WTC11 (cell line): Measurements from ENCODE around the gene SLC25A30. TPM values are rescaled to one million over a fixed set of nuclear protein-coding genes. Genes with fewer than 3 reads are reported as not detected.

Source experiments
- ATAC-seq: fragments of 200-7000 bp; cut with Tn5 transposase; 2 replicates; pipeline ENCODE4 v1.10.0; 2021; ENCODE audit warnings: mild to moderate bottlenecking, moderate library complexity
- CTCF ChIA-PET: fragments of 300-600 bp; sonication (Branson Sonifier 250); formaldehyde crosslinking; loops from one replicate; lab custom pipeline; 2021; ENCODE audit warnings: antibody characterized with exemption; lab: Charles Lee
- POLR2A ChIA-PET: fragments of 350-600 bp; sonication (Branson Sonifier 250); formaldehyde crosslinking; loops from one replicate; lab custom pipeline; 2021; ENCODE audit warnings: antibody characterized with exemption; lab: Charles Lee
- DNase-seq: peaks from one replicate; pipeline ENCODE4 v3.0.0; 2021; ENCODE audit warnings: low spot score
- H3K27ac Mint-ChIP-seq: 2 replicates; pipeline ENCODE4 v1.8.0; 2021; ENCODE audit warnings: mixed read lengths
- H3K27me3 Mint-ChIP-seq: 2 replicates; pipeline ENCODE4 v1.8.0; 2021; ENCODE audit warnings: low read depth, mild to moderate bottlenecking, moderate library complexity, mixed read lengths
- H3K36me3 Mint-ChIP-seq: 2 replicates; pipeline ENCODE4 v1.8.0; 2021; ENCODE audit warnings: mixed read lengths
- H3K4me1 Mint-ChIP-seq: 2 replicates; pipeline ENCODE4 v1.8.0; 2022; ENCODE audit warnings: mixed read lengths
- H3K4me3 Mint-ChIP-seq: 2 replicates; pipeline ENCODE4 v1.8.0; 2021; ENCODE audit warnings: mild to moderate bottlenecking, moderate library complexity, mixed read lengths
- H3K9me3 Mint-ChIP-seq: 2 replicates; pipeline ENCODE4 v1.8.0; 2021; ENCODE audit warnings: mixed read lengths
- CREB1 ChIP-seq: sonication (generic); formaldehyde crosslinking; IDR thresholded peaks from 2 replicates; pipeline ENCODE4 v1.8.0; 2023; ENCODE audit warnings: mild to moderate bottlenecking, missing genetic modification reagents
- FOXK1 ChIP-seq: sonication (generic); formaldehyde crosslinking; IDR thresholded peaks from 2 replicates; pipeline ENCODE4 v1.8.0; 2022; ENCODE audit warnings: mild to moderate bottlenecking, moderate library complexity, missing genetic modification reagents
- JUN ChIP-seq: sonication (generic); formaldehyde crosslinking; IDR thresholded peaks from 2 replicates; pipeline ENCODE4 v1.8.0; 2023; ENCODE audit warnings: mild to moderate bottlenecking, missing genetic modification reagents
- KAT7 ChIP-seq: sonication (generic); formaldehyde crosslinking; IDR thresholded peaks from 2 replicates; pipeline ENCODE4 v1.8.1; 2023; ENCODE audit warnings: missing genetic modification reagents, mild to moderate bottlenecking, borderline replicate concordance
- NR1H2 ChIP-seq: sonication (generic); formaldehyde crosslinking; IDR thresholded peaks from 2 replicates; pipeline ENCODE4 v1.9.0; 2021; ENCODE audit warnings: mild to moderate bottlenecking, moderate library complexity, missing genetic modification reagents
- NR2C2 ChIP-seq: sonication (generic); formaldehyde crosslinking; IDR thresholded peaks from 2 replicates; pipeline ENCODE4 v1.8.0; 2022; ENCODE audit warnings: mild to moderate bottlenecking, missing genetic modification reagents
- OVOL2 ChIP-seq: fragments of 250-450 bp; sonication (Bioruptor Pico); IDR thresholded peaks from 2 replicates; pipeline ENCODE4 v1.9.0; 2021; ENCODE audit warnings: mild to moderate bottlenecking, borderline replicate concordance
- RORB ChIP-seq: fragments of 250-450 bp; sonication (Bioruptor Pico); IDR thresholded peaks from 2 replicates; pipeline ENCODE4 v1.9.0; 2021; ENCODE audit warnings: mild to moderate bottlenecking
- TCF7 ChIP-seq: sonication (generic); formaldehyde crosslinking; IDR thresholded peaks from 2 replicates; pipeline ENCODE4 v1.8.0; 2022; ENCODE audit warnings: mild to moderate bottlenecking, low read depth, missing genetic modification reagents, moderate library complexity
- ZNF263 ChIP-seq: sonication (generic); formaldehyde crosslinking; IDR thresholded peaks from 2 replicates; pipeline ENCODE4 v1.8.1; 2022; ENCODE audit warnings: low read depth, mild to moderate bottlenecking, moderate library complexity, missing genetic modification reagents
- total RNA-seq: library from RNA; stranded (reverse); gene quantifications from 3 replicates; pipeline ENCODE4 v1.2.3, GENCODE V29; 2021
- TF ChIP-seq, protein P1 (sequence below): sonication (generic); formaldehyde crosslinking; IDR thresholded peaks from 2 replicates; pipeline ENCODE4 v1.8.0; 2022; ENCODE audit warnings: mild to moderate bottlenecking, missing genetic modification reagents
- TF ChIP-seq, protein P2 (sequence below): sonication (generic); formaldehyde crosslinking; IDR thresholded peaks from 2 replicates; pipeline ENCODE4 v1.8.1; 2022; ENCODE audit warnings: missing genetic modification reagents, borderline replicate concordance
- TF ChIP-seq, protein P3 (sequence below): sonication (generic); formaldehyde crosslinking; IDR thresholded peaks from 2 replicates; pipeline ENCODE4 v1.8.0; 2022; ENCODE audit warnings: missing genetic modification reagents
- TF ChIP-seq, protein P4 (sequence below): sonication (generic); formaldehyde crosslinking; IDR thresholded peaks from 2 replicates; pipeline ENCODE4 v1.8.1; 2023; ENCODE audit warnings: mild to moderate bottlenecking, missing genetic modification reagents
- TF ChIP-seq, protein P5 (sequence below): sonication (generic); formaldehyde crosslinking; IDR thresholded peaks from 2 replicates; pipeline ENCODE4 v1.8.0; 2023; ENCODE audit warnings: missing genetic modification reagents
- TF ChIP-seq, protein P6 (sequence below): sonication (generic); formaldehyde crosslinking; conservative IDR thresholded peaks from 2 replicates; pipeline ENCODE4 v1.8.1; 2023; ENCODE audit warnings: mild to moderate bottlenecking, low read depth, missing genetic modification reagents, moderate library complexity
- TF ChIP-seq, protein P7 (sequence below): sonication (generic); formaldehyde crosslinking; IDR thresholded peaks from 2 replicates; pipeline ENCODE4 v1.8.1; 2023; ENCODE audit warnings: mild to moderate bottlenecking, moderate library complexity, missing genetic modification reagents

Gene SLC25A30
- total RNA-seq, 1 experiment from 2014 or later: 8.2 TPM

DNA sequence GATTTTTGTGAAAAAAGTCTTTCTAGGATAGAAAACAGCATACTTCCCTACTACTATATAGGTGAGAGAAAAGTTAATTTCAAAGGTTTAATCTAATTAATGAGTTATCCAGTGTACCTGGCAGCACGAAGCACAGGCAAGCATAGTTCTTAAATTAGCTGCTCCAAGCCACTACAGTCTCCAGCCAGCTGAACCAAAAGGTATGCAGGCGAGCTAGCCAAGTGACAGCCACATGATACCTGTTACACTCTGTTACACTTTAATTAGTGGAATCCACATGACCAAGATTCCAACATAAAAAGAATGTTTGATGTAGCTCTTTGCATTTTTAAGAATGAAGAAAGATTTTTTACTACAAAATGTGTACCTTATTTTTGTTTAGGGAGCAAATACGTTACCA, 15.5 kb downstream of the SLC25A30 start:
- no peak overlapping the region for H3K4me3 Mint-ChIP-seq
- no peak for TF ChIP-seq FOXK1 (CRISPR knock-in tag)
- TF ChIP-seq, protein P1, sequence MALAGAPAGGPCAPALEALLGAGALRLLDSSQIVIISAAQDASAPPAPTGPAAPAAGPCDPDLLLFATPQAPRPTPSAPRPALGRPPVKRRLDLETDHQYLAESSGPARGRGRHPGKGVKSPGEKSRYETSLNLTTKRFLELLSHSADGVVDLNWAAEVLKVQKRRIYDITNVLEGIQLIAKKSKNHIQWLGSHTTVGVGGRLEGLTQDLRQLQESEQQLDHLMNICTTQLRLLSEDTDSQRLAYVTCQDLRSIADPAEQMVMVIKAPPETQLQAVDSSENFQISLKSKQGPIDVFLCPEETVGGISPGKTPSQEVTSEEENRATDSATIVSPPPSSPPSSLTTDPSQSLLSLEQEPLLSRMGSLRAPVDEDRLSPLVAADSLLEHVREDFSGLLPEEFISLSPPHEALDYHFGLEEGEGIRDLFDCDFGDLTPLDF: no peak
- no peak for TF ChIP-seq OVOL2 (CRISPR knock-in tag)
- no peak for TF ChIP-seq ZNF263
- no peak for TF ChIP-seq RORB (CRISPR knock-in tag)
- no peak for TF ChIP-seq NR2C2 (CRISPR knock-in tag)
- no peak for TF ChIP-seq CREB1 (CRISPR knock-in tag)
- TF ChIP-seq, protein P2, sequence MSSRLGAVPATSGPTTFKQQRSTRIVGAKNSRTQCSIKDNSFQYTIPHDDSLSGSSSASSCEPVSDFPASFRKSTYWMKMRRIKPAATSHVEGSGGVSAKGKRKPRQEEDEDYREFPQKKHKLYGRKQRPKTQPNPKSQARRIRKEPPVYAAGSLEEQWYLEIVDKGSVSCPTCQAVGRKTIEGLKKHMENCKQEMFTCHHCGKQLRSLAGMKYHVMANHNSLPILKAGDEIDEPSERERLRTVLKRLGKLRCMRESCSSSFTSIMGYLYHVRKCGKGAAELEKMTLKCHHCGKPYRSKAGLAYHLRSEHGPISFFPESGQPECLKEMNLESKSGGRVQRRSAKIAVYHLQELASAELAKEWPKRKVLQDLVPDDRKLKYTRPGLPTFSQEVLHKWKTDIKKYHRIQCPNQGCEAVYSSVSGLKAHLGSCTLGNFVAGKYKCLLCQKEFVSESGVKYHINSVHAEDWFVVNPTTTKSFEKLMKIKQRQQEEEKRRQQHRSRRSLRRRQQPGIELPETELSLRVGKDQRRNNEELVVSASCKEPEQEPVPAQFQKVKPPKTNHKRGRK: no peak
- TF ChIP-seq, protein P3, sequence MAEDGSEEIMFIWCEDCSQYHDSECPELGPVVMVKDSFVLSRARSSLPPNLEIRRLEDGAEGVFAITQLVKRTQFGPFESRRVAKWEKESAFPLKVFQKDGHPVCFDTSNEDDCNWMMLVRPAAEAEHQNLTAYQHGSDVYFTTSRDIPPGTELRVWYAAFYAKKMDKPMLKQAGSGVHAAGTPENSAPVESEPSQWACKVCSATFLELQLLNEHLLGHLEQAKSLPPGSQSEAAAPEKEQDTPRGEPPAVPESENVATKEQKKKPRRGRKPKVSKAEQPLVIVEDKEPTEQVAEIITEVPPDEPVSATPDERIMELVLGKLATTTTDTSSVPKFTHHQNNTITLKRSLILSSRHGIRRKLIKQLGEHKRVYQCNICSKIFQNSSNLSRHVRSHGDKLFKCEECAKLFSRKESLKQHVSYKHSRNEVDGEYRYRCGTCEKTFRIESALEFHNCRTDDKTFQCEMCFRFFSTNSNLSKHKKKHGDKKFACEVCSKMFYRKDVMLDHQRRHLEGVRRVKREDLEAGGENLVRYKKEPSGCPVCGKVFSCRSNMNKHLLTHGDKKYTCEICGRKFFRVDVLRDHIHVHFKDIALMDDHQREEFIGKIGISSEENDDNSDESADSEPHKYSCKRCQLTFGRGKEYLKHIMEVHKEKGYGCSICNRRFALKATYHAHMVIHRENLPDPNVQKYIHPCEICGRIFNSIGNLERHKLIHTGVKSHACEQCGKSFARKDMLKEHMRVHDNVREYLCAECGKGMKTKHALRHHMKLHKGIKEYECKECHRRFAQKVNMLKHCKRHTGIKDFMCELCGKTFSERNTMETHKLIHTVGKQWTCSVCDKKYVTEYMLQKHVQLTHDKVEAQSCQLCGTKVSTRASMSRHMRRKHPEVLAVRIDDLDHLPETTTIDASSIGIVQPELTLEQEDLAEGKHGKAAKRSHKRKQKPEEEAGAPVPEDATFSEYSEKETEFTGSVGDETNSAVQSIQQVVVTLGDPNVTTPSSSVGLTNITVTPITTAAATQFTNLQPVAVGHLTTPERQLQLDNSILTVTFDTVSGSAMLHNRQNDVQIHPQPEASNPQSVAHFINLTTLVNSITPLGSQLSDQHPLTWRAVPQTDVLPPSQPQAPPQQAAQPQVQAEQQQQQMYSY (CRISPR knock-in tag): no peak
- TF ChIP-seq JUN (CRISPR knock-in tag): no peak
- no peak for TF ChIP-seq TCF7 (CRISPR knock-in tag)
- TF ChIP-seq, protein P4, sequence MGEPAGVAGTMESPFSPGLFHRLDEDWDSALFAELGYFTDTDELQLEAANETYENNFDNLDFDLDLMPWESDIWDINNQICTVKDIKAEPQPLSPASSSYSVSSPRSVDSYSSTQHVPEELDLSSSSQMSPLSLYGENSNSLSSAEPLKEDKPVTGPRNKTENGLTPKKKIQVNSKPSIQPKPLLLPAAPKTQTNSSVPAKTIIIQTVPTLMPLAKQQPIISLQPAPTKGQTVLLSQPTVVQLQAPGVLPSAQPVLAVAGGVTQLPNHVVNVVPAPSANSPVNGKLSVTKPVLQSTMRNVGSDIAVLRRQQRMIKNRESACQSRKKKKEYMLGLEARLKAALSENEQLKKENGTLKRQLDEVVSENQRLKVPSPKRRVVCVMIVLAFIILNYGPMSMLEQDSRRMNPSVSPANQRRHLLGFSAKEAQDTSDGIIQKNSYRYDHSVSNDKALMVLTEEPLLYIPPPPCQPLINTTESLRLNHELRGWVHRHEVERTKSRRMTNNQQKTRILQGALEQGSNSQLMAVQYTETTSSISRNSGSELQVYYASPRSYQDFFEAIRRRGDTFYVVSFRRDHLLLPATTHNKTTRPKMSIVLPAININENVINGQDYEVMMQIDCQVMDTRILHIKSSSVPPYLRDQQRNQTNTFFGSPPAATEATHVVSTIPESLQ (CRISPR knock-in tag): no peak
- TF ChIP-seq KAT7 (CRISPR knock-in tag): no peak
- TF ChIP-seq, protein P5, sequence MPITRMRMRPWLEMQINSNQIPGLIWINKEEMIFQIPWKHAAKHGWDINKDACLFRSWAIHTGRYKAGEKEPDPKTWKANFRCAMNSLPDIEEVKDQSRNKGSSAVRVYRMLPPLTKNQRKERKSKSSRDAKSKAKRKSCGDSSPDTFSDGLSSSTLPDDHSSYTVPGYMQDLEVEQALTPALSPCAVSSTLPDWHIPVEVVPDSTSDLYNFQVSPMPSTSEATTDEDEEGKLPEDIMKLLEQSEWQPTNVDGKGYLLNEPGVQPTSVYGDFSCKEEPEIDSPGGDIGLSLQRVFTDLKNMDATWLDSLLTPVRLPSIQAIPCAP (CRISPR knock-in tag): no peak
- TF ChIP-seq NR1H2 (CRISPR knock-in tag): no peak
- TF ChIP-seq, protein P6, sequence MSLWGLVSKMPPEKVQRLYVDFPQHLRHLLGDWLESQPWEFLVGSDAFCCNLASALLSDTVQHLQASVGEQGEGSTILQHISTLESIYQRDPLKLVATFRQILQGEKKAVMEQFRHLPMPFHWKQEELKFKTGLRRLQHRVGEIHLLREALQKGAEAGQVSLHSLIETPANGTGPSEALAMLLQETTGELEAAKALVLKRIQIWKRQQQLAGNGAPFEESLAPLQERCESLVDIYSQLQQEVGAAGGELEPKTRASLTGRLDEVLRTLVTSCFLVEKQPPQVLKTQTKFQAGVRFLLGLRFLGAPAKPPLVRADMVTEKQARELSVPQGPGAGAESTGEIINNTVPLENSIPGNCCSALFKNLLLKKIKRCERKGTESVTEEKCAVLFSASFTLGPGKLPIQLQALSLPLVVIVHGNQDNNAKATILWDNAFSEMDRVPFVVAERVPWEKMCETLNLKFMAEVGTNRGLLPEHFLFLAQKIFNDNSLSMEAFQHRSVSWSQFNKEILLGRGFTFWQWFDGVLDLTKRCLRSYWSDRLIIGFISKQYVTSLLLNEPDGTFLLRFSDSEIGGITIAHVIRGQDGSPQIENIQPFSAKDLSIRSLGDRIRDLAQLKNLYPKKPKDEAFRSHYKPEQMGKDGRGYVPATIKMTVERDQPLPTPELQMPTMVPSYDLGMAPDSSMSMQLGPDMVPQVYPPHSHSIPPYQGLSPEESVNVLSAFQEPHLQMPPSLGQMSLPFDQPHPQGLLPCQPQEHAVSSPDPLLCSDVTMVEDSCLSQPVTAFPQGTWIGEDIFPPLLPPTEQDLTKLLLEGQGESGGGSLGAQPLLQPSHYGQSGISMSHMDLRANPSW (CRISPR knock-in tag): no peak
- TF ChIP-seq, protein P7, sequence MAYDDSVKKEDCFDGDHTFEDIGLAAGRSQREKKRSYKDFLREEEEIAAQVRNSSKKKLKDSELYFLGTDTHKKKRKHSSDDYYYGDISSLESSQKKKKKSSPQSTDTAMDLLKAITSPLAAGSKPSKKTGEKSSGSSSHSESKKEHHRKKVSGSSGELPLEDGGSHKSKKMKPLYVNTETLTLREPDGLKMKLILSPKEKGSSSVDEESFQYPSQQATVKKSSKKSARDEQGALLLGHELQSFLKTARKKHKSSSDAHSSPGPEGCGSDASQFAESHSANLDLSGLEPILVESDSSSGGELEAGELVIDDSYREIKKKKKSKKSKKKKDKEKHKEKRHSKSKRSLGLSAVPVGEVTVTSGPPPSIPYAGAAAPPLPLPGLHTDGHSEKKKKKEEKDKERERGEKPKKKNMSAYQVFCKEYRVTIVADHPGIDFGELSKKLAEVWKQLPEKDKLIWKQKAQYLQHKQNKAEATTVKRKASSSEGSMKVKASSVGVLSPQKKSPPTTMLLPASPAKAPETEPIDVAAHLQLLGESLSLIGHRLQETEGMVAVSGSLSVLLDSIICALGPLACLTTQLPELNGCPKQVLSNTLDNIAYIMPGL (CRISPR knock-in tag): no peak
- TF ChIP-seq, all 79 proteins: peak for 0
- CTCF ChIA-PET: interaction anchor here (1.3 kb wide), 1 partner anchor 9 kb away, joined by 5 read pairs; no protein-coding TSS in a partner anchor
- POLR2A ChIA-PET: no interaction called here
- no peaks in the 10 kb centered on the region for H3K4me1 Mint-ChIP-seq
- no peaks in the 10 kb centered on the region for H3K27me3 Mint-ChIP-seq
- H3K27ac Mint-ChIP-seq: no peak overlapping the region
- DNase-seq (no peak), ATAC-seq (no peak)
- H3K9me3 Mint-ChIP-seq: no peaks in the 10 kb centered on the region
- H3K36me3 Mint-ChIP-seq: peaks cover 36% of the 10 kb centered on the region
